ENCODE results near the gene SEPSECS.
"Not testable (repeated sequence)": the region's sequence is repeated elsewhere in the genome, so short reads cannot be mapped to it uniquely, and the experiment has no call there.

SEPSECS gene

GRCh38 chr4:25083441-25083840, 76.8 kb downstream of the SEPSECS start:
- not testable (repeated sequence) for DNase-seq (ENCODE audit: low read depth in 2 of 2)

GRCh38 chr4:25081866-25082471, 78.3 kb downstream of the SEPSECS start:
- DNase-seq (ENCODE audit: low read depth in 2 of 2), result no peak

- no peak for DNase-seq (ENCODE audit: low read depth in 2 of 2)
Observed at GRCh38 chr4:25080571-25080970, 79.7 kb downstream of the SEPSECS start.

- DNase-seq (ENCODE audit: low read depth in 2 of 2), result no peak
Observed at GRCh38 chr4:25078523-25078922, 81.7 kb downstream of the SEPSECS start.

- DNase-seq (ENCODE audit: low read depth in 2 of 2), result no peak
Observed at GRCh38 chr4:25076625-25077398, 83.4 kb downstream of the SEPSECS start.

GRCh38 chr4:25075851-25076250, 84.4 kb downstream of the SEPSECS start:
- no peak for DNase-seq (ENCODE audit: low read depth in 2 of 2)

- DNase-seq (ENCODE audit: low read depth in 2 of 2), result no peak
Observed at GRCh38 chr4:25075129-25075528, 85.1 kb downstream of the SEPSECS start.

- no peak for DNase-seq (ENCODE audit: low read depth in 2 of 2)
Observed at GRCh38 chr4:25070545-25070944, 89.7 kb downstream of the SEPSECS start.
